Measurements from ENCODE around the gene KCNE5.
"Not testable (repeated sequence)": the region's sequence is repeated elsewhere in the genome, so short reads cannot be mapped to it uniquely, and the experiment has no call there.

Gene KCNE5

GRCh38 chrX:109600237-109600651 is 24.7 kb downstream of the KCNE5 start:
- DNase-seq = no peak

- no peak for DNase-seq
Measured at GRCh38 chrX:109596015-109596414, 29.0 kb downstream of the KCNE5 start.

GRCh38 chrX:109590176-109590575 is 34.8 kb downstream of the KCNE5 start:
- no peak for DNase-seq

DNA sequence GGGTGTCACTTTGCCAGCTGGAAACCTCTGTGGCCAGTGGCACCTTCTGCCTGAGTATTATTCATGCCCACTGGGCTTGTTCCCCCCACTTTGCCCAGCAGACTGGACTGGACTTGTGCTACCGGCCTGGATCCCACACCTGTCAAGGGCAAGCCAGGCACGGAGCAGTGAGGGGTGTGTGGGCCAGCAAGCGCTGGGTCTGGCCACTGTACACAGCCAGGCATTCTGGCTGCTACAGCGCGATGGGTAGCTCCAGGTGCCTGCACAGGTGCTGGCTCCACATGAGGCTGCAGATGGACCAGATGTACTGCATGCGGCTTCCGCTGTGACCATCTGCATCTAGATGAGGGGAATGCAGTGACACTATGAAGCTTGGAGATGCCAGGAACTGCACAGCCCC is 39.5 kb downstream of the KCNE5 start:
- DNase-seq = no peak

- DNase-seq = no peak
Measured at GRCh38 chrX:109578916-109579315, 46.1 kb downstream of the KCNE5 start.

DNA sequence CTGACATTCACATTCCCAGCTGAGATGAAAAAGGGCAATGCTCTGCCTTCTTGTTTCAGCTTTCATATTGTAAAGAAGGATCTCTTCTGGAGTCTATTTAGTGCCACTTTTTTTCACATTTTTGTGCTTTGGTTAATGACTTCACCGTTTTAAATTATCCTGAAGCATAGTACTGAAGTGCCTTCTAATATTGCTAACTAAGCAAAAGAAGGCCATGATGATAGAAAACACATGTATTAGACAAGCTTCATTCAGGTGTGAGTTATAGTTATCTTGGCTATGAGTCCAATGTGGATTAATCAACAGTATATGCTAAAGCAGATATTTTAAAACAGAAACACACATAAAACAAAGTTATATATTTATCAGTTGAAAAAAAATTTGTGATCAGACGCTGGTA is 47.9 kb downstream of the KCNE5 start:
- no peak for DNase-seq

DNA sequence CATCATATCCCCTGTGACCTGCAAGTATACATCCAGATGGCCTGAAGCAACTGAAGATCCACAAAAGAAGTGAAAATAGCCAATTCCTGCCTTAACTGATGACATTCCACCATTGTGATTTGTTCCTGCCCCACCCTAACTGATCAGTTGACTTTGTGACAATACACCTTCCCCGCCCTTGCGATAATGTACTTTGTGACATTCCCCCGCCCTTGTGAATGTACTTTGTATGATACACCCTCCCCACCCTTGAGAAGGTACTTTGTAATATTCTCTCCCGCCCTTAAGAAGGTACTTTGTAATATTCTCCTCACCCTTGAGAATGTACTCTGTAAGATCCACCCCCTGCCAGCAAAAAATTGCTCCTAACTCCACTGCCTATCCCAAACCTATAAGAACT is 48.9 kb downstream of the KCNE5 start:
- DNase-seq = not testable (repeated sequence)
